ENCODE measurements around the gene ABCD3.
"Not testable (repeated sequence)": the region's sequence is repeated elsewhere in the genome, so short reads cannot be mapped to it uniquely, and the experiment has no call there.

Gene ABCD3

DNA sequence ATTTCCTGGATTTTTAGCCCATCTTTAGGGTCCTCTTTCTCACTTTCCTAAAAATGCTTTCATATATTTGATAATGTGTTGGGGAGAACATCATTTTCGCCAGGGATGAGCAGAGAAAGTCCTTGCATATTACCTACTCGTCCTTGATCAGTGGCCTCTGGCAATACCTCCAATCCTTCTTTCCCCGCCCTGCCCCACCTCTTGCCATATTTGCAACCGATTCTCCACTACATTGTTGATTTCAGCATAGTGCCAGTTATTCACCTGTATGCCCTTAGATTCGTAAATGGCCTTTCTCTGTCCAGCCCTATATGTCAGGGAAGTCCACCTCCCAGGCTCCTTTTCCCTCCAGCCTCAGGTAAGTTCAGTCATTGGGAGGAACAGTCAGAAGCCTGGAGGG is 136.9 kb downstream of the ABCD3 start:
- in situ Hi-C loops (cut with HindIII; ENCODE audit: low pct_ligation_motif_present, low pct_unique_long_range_greater_than_20kb, low sequenced_read_pairs) = no loop called here

DNA sequence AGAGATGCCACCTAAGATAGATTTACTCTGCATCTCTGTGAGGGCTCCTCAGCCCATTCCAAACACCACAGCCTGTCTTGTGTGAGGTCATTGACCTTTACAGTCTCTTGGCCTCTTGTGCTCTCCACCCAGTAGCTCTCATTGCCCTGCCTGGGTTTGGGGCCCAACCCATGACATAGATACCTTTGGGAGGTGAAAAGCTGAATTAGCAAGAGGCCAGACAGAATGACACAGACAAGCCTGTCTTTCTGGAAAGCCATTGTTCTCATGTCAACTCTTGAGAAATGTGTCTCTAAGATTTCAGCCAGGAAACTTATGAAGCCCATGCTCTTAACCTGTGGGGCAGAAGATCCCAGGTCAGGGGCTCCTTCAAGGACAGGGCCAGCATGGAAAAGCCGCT is 141.7 kb downstream of the ABCD3 start:
- no peak for DNase-seq
- in situ Hi-C loops (cut with HindIII; ENCODE audit: low pct_ligation_motif_present, low pct_unique_long_range_greater_than_20kb, low sequenced_read_pairs) = no loop called here

More for the DNA sequence above, 136.9 kb downstream of the ABCD3 start:
- no peak for DNase-seq

DNA sequence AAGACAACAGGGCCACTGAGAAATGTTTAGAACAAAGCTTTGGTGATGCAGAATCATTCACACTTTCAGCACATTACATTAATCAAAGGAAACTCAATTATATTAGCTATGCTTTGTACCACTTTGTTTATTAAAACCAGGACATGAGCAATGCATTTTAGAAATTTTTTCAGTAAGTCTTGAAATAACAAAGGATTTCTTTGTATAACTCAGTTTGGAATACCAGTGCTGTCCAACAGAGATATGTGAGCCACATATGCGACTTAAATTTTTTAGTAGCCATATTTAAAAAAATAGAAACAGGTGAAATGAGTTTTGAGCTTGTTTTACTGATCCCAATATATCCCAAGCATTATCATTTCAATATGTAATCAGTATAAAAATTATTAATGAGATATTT is 142.1 kb downstream of the ABCD3 start:
- in situ Hi-C loops (cut with HindIII; ENCODE audit: low pct_ligation_motif_present, low pct_unique_long_range_greater_than_20kb, low sequenced_read_pairs) = no loop called here

DNA sequence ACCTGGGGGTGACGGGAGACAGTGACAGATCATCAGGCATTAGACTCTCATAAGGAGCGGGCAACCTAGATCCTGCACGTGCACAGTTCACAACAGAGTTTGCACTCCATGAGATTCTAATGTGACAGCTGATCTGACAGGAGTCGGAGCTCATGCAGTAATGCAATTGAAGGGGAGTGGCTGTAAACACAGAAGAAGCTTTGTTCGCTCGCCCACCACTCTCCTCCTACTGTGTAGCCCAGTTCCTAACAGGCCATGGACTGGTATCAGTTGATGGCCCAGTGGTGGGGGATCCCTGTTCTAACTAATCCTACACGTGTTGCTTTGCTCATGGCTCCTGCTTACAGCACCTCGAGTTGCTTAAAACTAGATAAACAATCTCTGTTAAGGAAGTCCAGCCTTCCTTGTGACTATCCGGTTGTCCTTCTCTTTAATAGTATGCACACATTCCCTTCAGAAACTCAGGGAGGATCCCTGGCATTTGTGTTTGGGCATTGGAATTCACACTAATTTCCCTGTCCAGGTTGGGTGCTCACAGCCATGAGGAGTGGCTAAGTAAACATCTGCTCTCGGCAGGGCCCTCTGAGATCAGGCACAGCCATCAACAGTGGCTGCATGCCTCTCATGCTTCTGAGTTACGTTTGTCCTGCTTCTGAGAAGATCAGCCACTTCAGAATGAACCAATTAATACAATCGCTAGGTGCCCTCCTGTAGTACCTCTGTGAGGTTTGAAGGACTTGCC is 144.5 kb downstream of the ABCD3 start:
- in situ Hi-C loops (cut with HindIII; ENCODE audit: low pct_ligation_motif_present, low pct_unique_long_range_greater_than_20kb, low sequenced_read_pairs) = no loop called here
- DNase-seq = no peak

More for the DNA sequence above, 142.1 kb downstream of the ABCD3 start:
- no peak for DNase-seq

- in situ Hi-C loops (cut with HindIII; ENCODE audit: low pct_ligation_motif_present, low pct_unique_long_range_greater_than_20kb, low sequenced_read_pairs) = no loop called here
These were observed 147.7 kb downstream of the ABCD3 start for GRCh38 chr1:94565901-94566300.

DNA sequence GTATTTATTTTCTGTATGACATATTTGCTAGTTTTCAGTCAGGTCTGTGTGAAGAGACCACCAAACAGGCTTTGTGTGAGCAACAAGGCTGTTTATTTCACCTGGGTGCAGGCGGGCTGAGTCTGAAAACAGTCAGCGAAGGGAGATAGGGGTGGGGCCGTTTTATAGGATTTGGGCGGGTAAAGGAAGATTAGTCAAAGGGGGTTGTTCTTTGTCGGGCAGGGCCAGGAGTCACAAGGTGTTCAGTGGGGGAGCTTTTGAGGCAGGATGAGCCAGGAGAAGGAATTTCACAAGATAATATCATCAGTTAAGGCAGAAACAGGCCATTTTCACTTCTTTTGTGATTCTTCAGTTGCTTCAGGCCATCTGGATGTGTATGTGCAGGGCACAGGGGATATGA is 148.2 kb downstream of the ABCD3 start:
- DNase-seq; in situ Hi-C loops (cut with HindIII; ENCODE audit: low pct_ligation_motif_present, low pct_unique_long_range_greater_than_20kb, low sequenced_read_pairs): not testable (repeated sequence)

More at GRCh38 chr1:94565901-94566300, 147.7 kb downstream of the ABCD3 start:
- DNase-seq = no peak

GRCh38 chr1:94567975-94568607 is 149.9 kb downstream of the ABCD3 start:
- DNase-seq; in situ Hi-C loops (cut with HindIII; ENCODE audit: low pct_ligation_motif_present, low pct_unique_long_range_greater_than_20kb, low sequenced_read_pairs): not testable (repeated sequence)

Measured in ACHN (cell line).